PC-3 (cell line): ENCODE results near the gene C19orf12. TPM values are rescaled to one million over a fixed set of nuclear protein-coding genes. Genes with fewer than 3 reads are reported as not detected.

Source experiments
- ATAC-seq: fragments of 200-7000 bp; cut with Tn5 transposase; 2 replicates; pipeline ENCODE4 v1.9.1; 2020; ENCODE audit warnings: mild to moderate bottlenecking, moderate library complexity
- BruUV-seq: library from RNA; stranded (reverse); fragments of 400-500 nt; replicated peaks from 2 replicates; lab custom pipeline; 2021; lab: Mats Ljungman, UMichigan
- CTCF ChIA-PET: fragments of 300-600 bp; sonication (Branson Sonifier 250); formaldehyde crosslinking; loops from one replicate; lab custom pipeline; 2022; ENCODE audit warnings: antibody characterized with exemption; lab: Charles Lee
- POLR2A ChIA-PET: fragments of 300-600 bp; sonication (Branson Sonifier 250); formaldehyde crosslinking; loops from one replicate; lab custom pipeline; 2022; ENCODE audit warnings: antibody characterized with exemption; ENCODE audit not compliant: unreplicated experiment; lab: Charles Lee
- DNase-seq: peaks from one replicate; pipeline ENCODE4 v3.0.0-alpha.2; 2015
- H2AFZ ChIP-seq: fragments of 300-600 bp; sonication (generic); 2 replicates; pipeline ENCODE4 v1.6.0; 2016; ENCODE audit warnings: antibody characterized with exemption, low read length
- H3F3A ChIP-seq: fragments of 300-600 bp; sonication (generic); one replicate; pipeline ENCODE4 v1.6.0; 2017; ENCODE audit warnings: antibody characterized with exemption, low read length, control low read depth, mild to moderate bottlenecking; ENCODE audit not compliant: unreplicated experiment
- H3K27ac ChIP-seq: fragments of 300-600 bp; sonication (generic); 2 replicates; pipeline ENCODE4 v1.5.1; 2016; ENCODE audit warnings: mild to moderate bottlenecking, low read length
- H3K27me3 ChIP-seq: fragments of 300-600 bp; sonication (generic); 2 replicates; pipeline ENCODE4 v1.6.1; 2016; ENCODE audit warnings: low read length, mixed read lengths
- H3K36me3 ChIP-seq: fragments of 300-600 bp; sonication (generic); 2 replicates; pipeline ENCODE4 v1.6.1; 2016; ENCODE audit warnings: low read depth, mixed run types, low read length, mixed read lengths
- H3K4me1 ChIP-seq: fragments of 300-600 bp; sonication (generic); 2 replicates; pipeline ENCODE4 v1.5.1; 2016; ENCODE audit warnings: low read length; ENCODE audit not compliant: insufficient read depth
- H3K4me2 ChIP-seq: fragments of 300-600 bp; sonication (generic); 2 replicates; pipeline ENCODE4 v1.6.0; 2016; ENCODE audit warnings: low read length
- H3K4me3 ChIP-seq: fragments of 300-600 bp; sonication (generic); 2 replicates; pipeline ENCODE4 v1.5.1; 2016; ENCODE audit warnings: mild to moderate bottlenecking, low read length, mixed read lengths
- H3K79me2 ChIP-seq: fragments of 300-600 bp; sonication (generic); 2 replicates; pipeline ENCODE4 v1.6.1; 2017; ENCODE audit warnings: low read length, mixed read lengths
- H3K9ac ChIP-seq: fragments of 300-600 bp; sonication (generic); 2 replicates; pipeline ENCODE4 v1.6.0; 2016; ENCODE audit warnings: mild to moderate bottlenecking, low read length
- H3K9me2 ChIP-seq: fragments of 300-600 bp; sonication (generic); replicated peaks from 2 replicates; pipeline ENCODE4 v1.6.1; 2016; ENCODE audit warnings: mixed run types, low read length, mixed read lengths
- H3K9me3 ChIP-seq: fragments of 300-600 bp; sonication (generic); 2 replicates; pipeline ENCODE4 v1.6.1; 2016; ENCODE audit warnings: low read length, mixed read lengths
- H4K20me1 ChIP-seq: fragments of 300-600 bp; sonication (generic); 2 replicates; pipeline ENCODE4 v1.6.1; 2016; ENCODE audit warnings: low read length, mixed read lengths
- EZH2 ChIP-seq: fragments of 300-600 bp; sonication (generic); IDR thresholded peaks from one replicate; pipeline ENCODE4 v1.6.1; 2017; ENCODE audit warnings: antibody characterized with exemption, mild to moderate bottlenecking, low read length; ENCODE audit not compliant: unreplicated experiment
- EZH2phosphoT487 ChIP-seq: fragments of 300-600 bp; sonication (generic); IDR thresholded peaks from 2 replicates; pipeline ENCODE4 v1.6.1; 2018; ENCODE audit warnings: mild to moderate bottlenecking, antibody characterized with exemption, low read length, borderline replicate concordance
- intact Hi-C: fragments of 100-400 bp; cut with micrococcal nuclease; formaldehyde crosslinking; loops from 2 replicates; pipeline ENCODE4 v1.9.0; 2023
- total RNA-seq: library from RNA; depleted of rRNA; stranded (reverse); fragments of >200 nt; gene quantifications from 2 replicates; pipeline ENCODE4 v1.2.3, GENCODE V29; 2014
- TF ChIP-seq, protein P1 (sequence below): fragments of 300-600 bp; sonication (generic); conservative IDR thresholded peaks from 2 replicates; pipeline ENCODE4 v1.5.1; 2017; ENCODE audit warnings: antibody characterized with exemption, low read depth, mild to moderate bottlenecking, low read length

Gene C19orf12
- total RNA-seq, 1 experiment from 2014 or later, result 11.8 TPM

DNA sequence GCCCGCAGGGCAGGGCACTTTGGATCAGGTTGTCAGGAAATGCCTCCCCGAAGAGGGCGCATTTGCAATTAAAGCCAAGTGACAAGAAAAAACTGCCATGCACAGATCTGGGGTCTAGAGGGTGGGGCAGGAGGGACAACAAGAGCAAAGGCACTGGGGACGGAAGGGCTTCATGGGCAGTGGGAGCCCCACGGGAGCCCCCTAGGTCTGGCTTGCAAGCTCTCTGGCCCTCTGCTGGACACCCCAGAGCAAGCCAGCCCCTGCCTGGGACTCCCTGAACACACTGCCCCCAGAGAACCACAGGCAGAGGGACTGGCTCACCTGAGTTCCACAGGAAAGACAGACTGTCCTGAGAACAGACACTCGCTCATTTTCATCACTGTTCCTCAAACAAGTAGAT, 30.2 kb upstream of the C19orf12 start:
- Histone ChIP-seq H3K27me3 (no peaks in the 10 kb centered on the region), H3K4me2 (no peak overlapping the region), H3K9ac (no peak overlapping the region), H3K9me3 (no peaks in the 10 kb centered on the region), H3K36me3 (no peaks in the 10 kb centered on the region), H3K9me2 (no peaks in the 10 kb centered on the region), H3K4me1 (no peaks in the 10 kb centered on the region), H3K27ac (no peak overlapping the region), H3K4me3 (no peak overlapping the region), H3F3A (no peaks in the 10 kb centered on the region), H2AFZ (no peak overlapping the region), H4K20me1 (no peaks in the 10 kb centered on the region), H3K79me2 (no peaks in the 10 kb centered on the region)
- intact Hi-C loops, result no loop called here
- no TSS peak for BruUV-seq
- ChIA-PET POLR2A (no interaction called here), CTCF (no interaction called here)
- no peak for DNase-seq
- ATAC-seq, result peak; percentile 33; the same call in 1 of the 2 replicates
- TF ChIP-seq EZH2, result no peak
- TF ChIP-seq, protein P1, sequence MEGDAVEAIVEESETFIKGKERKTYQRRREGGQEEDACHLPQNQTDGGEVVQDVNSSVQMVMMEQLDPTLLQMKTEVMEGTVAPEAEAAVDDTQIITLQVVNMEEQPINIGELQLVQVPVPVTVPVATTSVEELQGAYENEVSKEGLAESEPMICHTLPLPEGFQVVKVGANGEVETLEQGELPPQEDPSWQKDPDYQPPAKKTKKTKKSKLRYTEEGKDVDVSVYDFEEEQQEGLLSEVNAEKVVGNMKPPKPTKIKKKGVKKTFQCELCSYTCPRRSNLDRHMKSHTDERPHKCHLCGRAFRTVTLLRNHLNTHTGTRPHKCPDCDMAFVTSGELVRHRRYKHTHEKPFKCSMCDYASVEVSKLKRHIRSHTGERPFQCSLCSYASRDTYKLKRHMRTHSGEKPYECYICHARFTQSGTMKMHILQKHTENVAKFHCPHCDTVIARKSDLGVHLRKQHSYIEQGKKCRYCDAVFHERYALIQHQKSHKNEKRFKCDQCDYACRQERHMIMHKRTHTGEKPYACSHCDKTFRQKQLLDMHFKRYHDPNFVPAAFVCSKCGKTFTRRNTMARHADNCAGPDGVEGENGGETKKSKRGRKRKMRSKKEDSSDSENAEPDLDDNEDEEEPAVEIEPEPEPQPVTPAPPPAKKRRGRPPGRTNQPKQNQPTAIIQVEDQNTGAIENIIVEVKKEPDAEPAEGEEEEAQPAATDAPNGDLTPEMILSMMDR, result peak; percentile 28; the same call in 1 of the 2 replicates

DNA sequence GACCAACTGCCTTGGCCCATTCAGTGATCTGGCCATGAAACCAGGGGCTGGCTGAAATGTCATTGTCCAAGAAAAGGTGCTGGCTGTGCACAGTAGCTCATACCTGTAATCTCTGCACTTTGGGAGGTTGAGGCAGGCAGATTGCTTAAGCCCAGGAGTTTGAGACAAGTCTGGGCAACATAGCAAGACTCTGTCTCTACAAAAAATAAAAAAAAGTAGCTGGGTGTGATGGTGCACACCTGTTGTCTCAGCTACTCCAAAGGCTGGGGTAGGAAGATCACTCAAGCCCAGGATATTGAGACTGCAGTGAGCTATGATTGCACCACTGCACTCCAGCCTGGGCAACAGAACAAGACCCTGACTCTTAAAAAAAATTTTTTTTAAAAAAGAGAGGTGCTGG, 28.6 kb upstream of the C19orf12 start:
- no peak overlapping the region for H2AFZ ChIP-seq
- no TSS peak for BruUV-seq
- no peaks in the 10 kb centered on the region for H3K79me2 ChIP-seq
- H3K4me1 ChIP-seq, result no peaks in the 10 kb centered on the region
- no peak overlapping the region for H3K9ac ChIP-seq
- DNase-seq (no peak), ATAC-seq (no peak)
- no peaks in the 10 kb centered on the region for H4K20me1 ChIP-seq
- POLR2A ChIA-PET, result no interaction called here
- H3K36me3 ChIP-seq, result no peaks in the 10 kb centered on the region
- H3K27ac ChIP-seq, result no peak overlapping the region
- no peaks in the 10 kb centered on the region for H3K27me3 ChIP-seq
- no peak overlapping the region for H3K4me2 ChIP-seq
- CTCF ChIA-PET, result no interaction called here
- TF ChIP-seq, protein P1, result no peak
- TF ChIP-seq EZH2phosphoT487 (no peak), EZH2 (no peak)
- no peaks in the 10 kb centered on the region for H3F3A ChIP-seq
- intact Hi-C loops, result no loop called here
- H3K4me3 ChIP-seq, result no peak overlapping the region
- H3K9me2 ChIP-seq, result no peaks in the 10 kb centered on the region
- H3K9me3 ChIP-seq, result no peaks in the 10 kb centered on the region

DNA sequence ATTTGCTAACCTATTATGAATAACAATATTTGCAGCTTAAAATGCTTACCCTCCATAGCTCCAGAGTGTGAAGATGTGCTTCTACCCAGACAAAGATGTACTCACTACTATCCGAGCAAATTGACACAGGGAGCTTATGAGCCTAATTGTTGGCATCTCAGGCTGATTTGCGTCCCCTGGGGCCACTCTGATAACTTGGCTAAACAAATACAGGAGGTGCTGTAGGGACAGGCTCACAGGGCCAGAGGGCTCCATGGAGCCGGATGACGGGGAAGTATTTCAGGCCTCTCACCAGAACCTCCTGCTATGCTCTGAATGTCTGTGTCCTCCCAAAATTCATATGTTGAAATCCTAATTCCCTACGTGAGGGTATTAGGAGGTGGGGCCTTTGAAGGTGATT, 26.7 kb upstream of the C19orf12 start:
- ATAC-seq, result no peak
- H3K4me2 ChIP-seq, result no peak overlapping the region
- no peak overlapping the region for H3K27ac ChIP-seq
- BruUV-seq, result no TSS peak
- ChIA-PET CTCF (no interaction called here), POLR2A (no interaction called here)
- H2AFZ ChIP-seq, result no peak overlapping the region
- no peak for DNase-seq
- no peaks in the 10 kb centered on the region for H3K36me3 ChIP-seq
- no peaks in the 10 kb centered on the region for H3K9me3 ChIP-seq
- TF ChIP-seq, protein P1, result no peak
- TF ChIP-seq EZH2, result no peak
- TF ChIP-seq EZH2phosphoT487, result no peak
- no peaks in the 10 kb centered on the region for H3F3A ChIP-seq
- H3K4me3 ChIP-seq, result no peak overlapping the region
- H3K9me2 ChIP-seq, result no peaks in the 10 kb centered on the region
- intact Hi-C loops, result no loop called here
- H3K9ac ChIP-seq, result no peak overlapping the region
- H3K79me2 ChIP-seq, result no peaks in the 10 kb centered on the region
- H3K4me1 ChIP-seq, result no peaks in the 10 kb centered on the region
- no peaks in the 10 kb centered on the region for H4K20me1 ChIP-seq
- H3K27me3 ChIP-seq, result peaks cover 17% of the 10 kb centered on the region; the same call in 1 of the 2 replicates
